B cell (primary cell): ENCODE data around the gene KDM1B.

Experiments
- CTCF ChIP-seq: fragments of 200-600 bp; IDR thresholded peaks from one replicate; pipeline ENCODE4 v1.8.0; 2022; ENCODE audit warnings: antibody characterized with exemption, mild to moderate bottlenecking
- EZH2 ChIP-seq: IDR thresholded peaks from 2 replicates; pipeline ENCODE4 v1.6.1; 2012; ENCODE audit warnings: borderline replicate concordance, low read depth, mild to moderate bottlenecking, moderate library complexity, low read length; ENCODE audit not compliant: insufficient read depth, poor library complexity, severe bottlenecking

GRCh38 chr6:18141805-18142590 is 13.2 kb upstream of the KDM1B start:
- no peak for TF ChIP-seq CTCF
- no peak for TF ChIP-seq EZH2
